ENCODE results near the gene TMPRSS2.

The TMPRSS2 gene

DNA sequence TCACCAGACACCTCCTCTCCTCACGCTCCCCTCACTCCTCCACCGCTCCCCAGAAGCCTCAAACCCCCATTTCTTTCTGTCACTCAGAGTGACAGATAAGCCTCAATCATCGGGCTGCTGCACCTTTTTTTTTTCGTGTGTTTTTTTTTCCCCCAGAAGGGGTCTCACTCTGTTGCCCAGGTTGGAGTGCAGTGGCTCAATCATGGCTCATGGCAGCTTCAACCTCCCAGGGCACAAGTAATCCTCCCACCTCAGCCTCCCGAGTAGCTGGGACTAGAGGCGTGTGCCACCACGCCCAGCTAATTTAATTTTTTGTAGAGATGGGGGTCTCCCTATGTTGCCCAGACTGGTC lies 1.2 kb upstream of the TMPRSS2 start:
- no peak for DNase-seq

DNA sequence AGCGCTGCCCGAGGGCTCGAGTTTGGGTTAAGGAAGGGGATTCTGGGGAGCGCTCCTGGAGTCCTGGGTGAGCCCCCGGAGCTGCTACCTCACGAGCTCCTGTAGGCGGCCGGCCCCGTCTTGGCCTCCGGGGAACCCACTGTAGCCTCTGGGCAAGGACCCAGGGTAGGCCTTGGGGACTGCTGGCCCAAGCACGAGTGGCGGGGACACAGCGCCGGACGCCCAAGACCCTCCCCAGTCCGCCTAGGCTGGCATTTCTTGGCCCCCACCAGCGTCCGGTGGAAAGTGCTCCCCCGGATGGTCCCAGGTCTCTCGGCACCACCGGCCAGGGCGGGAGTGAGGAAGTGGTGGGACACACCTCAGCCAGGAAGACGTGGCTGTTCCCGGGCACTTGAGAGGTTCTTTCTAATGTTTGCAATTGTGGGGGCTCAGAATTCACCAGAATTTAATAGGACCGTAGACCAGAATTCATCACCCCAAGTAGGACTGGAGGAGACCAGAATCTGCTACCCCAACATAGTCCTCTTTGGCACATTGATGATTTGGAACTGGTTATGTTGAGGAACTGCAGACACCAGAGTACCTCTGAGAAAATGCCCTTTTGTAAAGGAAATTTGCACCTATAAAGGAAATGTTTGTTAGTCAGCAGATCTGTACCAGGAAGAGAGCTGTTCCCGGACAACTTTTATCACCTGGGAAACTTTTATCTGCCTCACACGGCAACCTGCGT lies 622 bp upstream of the TMPRSS2 start:
- DNase-seq = no peak

DNA sequence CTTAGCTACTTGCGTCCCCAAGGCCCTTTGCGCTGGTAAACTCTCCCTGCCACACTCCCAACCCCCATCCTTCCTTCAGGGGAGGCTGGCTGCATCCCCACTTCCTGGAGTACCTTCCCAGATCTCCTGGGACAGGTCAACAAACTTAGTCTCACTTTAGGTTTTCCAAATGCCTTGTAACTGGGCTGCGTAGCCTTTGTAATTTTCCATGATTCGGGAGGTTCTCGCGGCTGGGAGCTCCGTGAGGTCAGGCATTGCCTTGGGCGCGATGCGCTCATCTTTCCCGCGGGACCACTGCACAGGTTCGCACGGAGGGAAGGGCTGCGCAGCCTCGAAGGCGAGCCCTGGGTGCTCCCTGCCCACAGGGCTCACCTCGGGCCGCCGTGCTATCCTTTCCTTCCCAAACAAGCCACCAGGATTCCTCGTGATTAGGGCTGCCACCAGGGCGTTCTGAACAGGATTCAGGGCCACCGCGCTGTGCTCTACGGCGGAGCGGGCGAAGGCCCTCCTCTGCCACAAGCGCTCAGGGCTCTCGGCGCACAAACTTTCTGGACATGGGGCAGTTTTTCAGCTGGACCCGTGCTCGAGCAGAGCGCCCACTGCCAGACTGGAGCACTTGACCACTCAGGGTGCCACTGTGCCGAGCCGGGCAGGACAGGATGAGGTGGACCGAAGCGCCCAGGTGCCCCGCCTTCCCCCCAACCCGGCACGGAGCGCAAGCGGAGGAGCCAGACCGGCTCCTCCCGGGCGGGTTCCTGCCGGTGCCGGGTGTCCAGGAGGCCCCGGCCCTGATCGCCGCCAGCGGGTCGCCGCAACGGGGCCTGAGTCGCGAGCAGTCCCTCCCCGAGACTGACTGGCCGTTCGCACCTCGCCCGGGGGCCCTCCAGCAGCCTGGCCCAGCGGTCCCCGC lies 1.1 kb downstream of the TMPRSS2 start:
- no peak for DNase-seq

DNA sequence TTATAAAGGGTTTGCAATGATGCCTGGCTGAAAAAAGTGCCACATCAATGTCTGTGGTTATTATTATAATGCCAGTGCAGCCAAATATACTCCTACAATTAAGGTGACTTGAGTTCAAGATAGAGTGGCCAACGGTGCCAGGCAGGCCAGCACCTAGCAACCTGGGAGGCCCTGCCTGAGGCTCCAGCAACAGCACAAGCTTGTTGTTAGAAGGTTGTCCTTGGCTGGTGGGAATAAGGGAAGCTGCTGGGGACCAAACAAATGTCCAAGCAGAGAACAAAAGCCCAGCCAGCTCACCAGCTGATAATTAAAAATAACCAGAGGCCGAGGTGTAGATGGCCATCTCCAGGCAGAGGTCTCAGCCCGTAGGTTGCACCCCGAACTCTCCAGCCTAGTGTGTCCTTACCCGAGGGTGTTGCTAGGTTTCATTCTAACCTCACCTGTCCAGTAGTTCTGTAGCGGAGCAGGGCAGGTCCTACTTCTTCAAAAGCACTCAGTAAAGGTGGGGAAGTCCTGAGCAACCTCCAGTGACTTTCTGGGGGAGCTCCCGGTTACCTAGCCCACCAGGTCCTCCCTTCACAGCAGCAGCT lies 1.9 kb downstream of the TMPRSS2 start:
- DNase-seq = no peak

DNA sequence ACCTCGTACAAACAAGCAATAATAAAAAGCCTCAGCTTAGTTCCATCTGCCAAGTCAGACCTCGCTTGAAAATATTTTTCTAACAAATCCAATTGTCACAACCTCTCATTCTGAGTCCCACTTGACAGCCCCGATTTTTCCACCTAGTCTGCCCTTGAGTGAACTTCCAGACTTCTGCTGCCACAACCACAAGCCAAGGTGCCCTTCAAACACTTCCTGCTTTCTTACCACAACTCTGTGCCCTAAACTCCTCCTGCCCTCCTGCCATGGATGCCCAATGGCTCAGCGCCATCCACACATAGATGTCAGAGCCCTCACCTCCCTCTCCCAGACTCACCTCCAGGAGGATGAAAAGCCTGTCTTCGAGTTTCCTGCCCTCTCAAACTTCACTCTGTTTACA lies 3.9 kb downstream of the TMPRSS2 start:
- no peak for DNase-seq

DNA sequence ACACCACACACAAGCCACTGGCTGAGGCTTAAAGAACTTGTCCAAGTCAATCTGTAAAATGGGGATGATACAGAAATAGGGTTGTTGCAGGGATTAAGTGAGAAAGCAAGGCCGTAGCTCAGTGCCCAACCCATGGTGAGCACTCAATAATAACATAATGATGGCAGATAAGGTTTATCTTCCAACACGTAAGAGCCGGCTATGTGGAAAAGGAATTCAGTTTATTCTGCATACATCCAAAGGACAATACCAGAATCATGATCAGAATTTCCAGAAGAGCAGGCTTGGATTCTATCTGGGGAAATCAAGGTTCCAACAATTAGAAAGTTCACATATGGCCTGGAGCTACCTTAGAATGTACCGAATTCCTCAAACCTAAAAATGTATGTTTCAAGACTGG lies 4.6 kb downstream of the TMPRSS2 start:
- DNase-seq = no peak

- no peak for DNase-seq
These were observed 6.0 kb downstream of the TMPRSS2 start for GRCh38 chr21:41501919-41502318.

- no peak for DNase-seq
These were observed 7.0 kb downstream of the TMPRSS2 start for GRCh38 chr21:41500931-41501381.

DNA sequence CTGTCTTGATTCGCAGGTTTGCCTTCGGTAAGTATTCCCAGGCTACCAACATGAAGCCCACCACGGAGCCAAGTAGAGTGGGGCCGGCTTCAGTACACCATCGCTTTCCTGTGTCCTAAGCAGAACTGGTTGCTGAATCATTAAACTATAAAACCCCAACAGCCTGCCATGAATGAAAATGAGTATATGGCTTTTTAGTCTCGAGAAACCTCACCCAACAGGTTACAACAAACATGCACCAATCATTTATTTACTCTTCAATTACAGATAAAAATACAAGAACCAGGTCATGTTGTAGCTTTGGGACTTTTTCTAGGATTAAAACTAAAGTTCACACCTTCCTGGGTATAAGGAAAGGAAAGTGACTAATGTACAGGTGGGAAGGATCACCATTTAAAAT lies 7.6 kb downstream of the TMPRSS2 start:
- DNase-seq = no peak

DNA sequence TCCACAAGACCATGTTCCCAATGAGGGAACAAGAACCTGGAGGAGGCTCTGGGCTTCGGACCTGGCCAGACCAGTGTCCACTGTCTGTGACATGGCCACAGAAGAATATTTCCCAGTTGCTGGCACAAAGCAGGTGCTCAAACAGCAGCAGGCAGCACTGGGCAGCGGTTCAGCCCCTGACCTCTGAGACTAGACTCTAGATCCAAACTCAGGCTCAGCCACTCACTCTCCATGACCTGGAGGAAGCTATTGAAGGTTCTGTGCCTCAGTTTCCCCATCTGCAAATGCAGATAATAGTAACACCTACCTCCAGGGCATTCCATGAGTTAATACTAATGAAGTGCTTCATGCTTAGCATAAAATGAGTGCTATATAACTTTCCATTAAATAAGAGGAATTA lies 8.0 kb downstream of the TMPRSS2 start:
- no peak for DNase-seq

DNA sequence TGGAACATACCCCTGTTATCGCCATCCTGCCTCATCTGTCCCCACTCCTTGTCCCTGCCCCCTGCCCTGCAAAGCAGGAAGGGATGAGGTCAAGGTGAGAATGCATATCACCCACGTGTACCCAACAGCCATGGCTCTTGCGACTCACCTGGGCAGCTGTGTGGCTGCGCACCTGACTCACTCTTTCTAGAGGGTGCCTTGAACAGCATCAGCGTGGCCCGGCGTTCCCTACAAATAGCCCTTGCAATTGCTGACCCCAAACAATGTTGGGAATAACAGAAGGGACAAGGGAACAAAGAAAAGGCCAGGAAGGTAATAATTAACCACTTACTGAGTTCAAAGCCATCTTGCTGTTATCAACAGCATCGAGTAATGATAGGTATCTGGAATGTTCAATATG lies 10.2 kb downstream of the TMPRSS2 start:
- no peak for DNase-seq

DNA sequence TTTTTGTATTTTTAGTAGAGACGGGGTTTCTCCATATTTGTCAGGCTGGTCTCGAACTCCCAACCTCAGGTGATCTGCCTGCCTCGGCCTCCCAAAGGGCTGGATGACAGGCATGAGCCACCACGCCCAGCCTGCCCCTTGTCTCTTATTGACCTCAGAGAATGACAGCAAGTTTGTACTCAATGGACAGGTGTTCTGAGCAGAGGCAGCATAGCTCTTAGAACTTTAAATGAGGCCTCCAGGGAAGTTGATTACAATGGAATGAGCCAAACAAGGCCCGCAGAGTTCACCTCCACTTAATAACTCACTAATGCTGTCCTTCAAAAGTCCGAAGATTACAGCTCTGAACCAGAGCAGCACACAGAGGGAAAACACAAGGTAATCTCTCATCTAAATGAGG lies 10.9 kb downstream of the TMPRSS2 start:
- no peak for DNase-seq

- DNase-seq = no peak
These were observed 13.7 kb downstream of the TMPRSS2 start for GRCh38 chr21:41494242-41494641.

GRCh38 chr21:41491412-41491811 lies 16.5 kb downstream of the TMPRSS2 start:
- DNase-seq = no peak

DNA sequence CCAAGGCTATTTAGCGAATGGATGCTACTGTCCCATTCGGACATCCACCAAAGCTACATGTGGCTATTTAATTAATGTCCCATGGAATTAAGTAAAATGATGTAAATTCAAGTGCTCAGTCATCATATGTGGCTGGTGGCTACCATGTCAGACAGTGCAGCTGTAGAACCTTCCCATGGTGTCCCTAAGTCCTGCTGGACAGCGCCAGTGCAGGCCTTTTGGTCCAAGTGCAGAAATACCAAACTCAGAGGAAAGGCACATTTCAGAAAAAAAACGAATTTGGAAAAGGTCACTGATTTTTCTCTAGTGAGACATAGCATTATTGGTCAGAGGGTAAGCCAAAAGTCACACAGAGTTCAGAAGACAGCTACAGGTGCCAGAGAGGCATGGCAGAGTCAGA lies 17.6 kb downstream of the TMPRSS2 start:
- no peak for DNase-seq

DNA sequence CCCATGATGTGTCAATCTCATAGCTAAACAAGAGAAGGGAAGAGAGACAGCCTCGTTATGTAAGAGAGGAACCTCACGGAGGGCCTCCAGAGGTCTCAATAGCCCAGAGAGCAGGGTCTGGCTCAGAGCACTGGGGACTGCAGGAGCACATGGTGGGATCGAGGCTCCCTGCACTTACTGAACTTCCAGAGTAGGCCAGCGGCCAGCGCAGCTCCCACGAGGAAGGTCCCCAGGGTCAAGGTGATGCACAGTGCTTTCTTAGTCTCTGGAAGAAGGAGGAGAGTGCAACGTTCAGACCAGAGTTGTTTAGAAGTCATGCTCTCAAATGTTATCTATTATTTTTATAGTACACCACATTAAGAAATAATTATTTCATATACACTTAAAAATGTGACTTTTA lies 18.6 kb downstream of the TMPRSS2 start:
- no peak for DNase-seq

GRCh38 chr21:41488080-41488479 lies 19.9 kb downstream of the TMPRSS2 start:
- DNase-seq = no peak

DNA sequence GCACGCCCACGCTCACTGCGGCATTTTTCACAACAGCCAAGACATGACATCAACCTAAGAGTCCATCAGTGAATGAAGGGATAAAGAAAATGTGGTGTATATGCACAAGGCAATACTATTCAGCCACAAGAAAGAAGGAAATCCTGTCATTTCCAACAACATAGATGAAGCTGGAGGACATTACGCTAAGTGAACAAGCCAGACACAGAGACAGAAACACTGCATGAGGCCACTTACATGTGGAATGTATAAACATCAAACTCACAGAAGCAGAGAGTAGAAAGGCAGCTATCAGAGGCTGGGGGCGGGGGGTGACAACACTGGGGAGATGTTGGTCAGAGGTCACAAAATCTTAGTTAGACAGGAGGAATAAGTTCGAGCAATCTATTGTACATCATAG lies 20.9 kb downstream of the TMPRSS2 start:
- no peak for DNase-seq

- DNase-seq = no peak
These were observed 24.0 kb downstream of the TMPRSS2 start for GRCh38 chr21:41483973-41484372.

- no peak for DNase-seq
These were observed 24.5 kb downstream of the TMPRSS2 start for GRCh38 chr21:41483415-41483814.

DNA sequence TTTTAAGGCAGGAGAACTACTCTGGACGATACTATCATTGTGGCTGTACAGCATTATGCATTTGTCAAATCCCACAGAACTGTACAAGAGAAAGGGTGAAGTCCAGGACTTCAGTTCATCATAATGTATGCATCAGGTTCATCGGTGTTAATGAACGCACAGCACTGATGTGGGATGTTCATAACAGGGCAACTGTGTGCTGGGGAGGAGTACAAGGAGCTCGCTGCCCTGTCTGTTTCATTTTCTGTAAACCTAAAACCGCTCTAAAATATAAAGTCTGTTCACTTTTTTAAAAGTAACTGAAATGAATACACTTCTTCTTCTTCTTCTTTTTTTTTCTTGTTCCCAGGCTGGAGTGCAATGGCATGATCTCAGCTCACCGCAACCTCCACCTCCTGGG lies 25.0 kb downstream of the TMPRSS2 start:
- DNase-seq = no peak

GRCh38 chr21:41482301-41482700 lies 25.7 kb downstream of the TMPRSS2 start:
- DNase-seq = no peak

DNA sequence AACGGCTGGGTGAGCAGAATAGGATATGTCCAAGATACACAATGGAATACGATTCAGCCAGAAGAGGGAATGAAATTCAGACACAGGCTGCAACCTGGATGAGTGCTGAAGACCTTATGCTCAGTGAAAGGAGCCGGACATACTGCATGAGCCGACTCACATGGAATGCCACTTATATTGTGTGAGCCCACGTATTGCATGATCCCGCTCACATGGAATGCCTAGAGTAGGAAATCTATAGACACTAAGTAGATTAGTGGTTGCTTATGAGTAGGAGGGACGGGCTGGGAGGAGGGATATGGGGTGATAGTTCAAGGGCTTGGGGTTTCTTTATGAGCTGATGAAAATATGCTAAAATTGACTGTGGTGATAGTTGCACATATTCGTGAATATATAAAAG lies 26.8 kb downstream of the TMPRSS2 start:
- DNase-seq = no peak

DNA sequence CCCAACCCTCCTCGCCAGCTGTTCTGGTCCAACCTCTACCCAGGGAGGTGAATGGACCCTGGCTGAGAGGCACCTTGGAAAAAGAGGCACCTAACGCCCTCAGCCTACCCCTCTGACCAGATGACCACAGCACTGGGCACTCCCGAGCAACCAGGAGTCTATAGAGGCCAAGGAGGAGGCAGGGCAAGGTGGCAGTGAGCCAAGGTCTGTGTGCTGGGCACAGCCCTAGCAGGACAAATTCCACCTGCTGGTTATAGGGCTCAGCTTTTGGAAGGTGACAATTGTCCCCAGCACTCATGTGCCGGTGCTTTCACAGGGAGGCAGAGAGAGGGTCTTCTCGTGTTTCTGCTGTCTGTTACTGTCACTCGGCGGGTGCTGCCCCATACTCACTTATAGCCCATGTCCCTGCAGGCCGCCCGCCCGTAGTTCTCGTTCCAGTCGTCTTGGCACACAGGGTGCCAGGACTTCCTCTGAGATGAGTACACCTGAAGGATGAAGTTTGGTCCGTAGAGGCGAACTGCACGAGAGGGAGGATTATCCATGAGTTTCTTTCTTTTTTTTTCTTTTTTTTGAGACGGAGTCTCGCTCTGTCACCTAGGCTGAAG lies 27.8 kb downstream of the TMPRSS2 start:
- DNase-seq = no peak

All from left hindlimb (tissue), 1 donor.